Progenitor cell of endocrine pancreas (in vitro differentiated cells): ENCODE data around the gene PON1. TPM values are rescaled to one million over a fixed set of nuclear protein-coding genes. Genes with fewer than 3 reads are reported as not detected.

ENCODE experiments used
- DNase-seq: peaks from one replicate; pipeline ENCODE4 v3.0.0; 2021; ENCODE audit warnings: low spot score; ENCODE audit not compliant: unreplicated experiment
- H3K27ac Mint-ChIP-seq: 2 replicates; pipeline ENCODE4 v1.8.0; 2021; ENCODE audit warnings: mild to moderate bottlenecking, moderate library complexity, mixed read lengths
- H3K27me3 Mint-ChIP-seq: 2 replicates; pipeline ENCODE4 v1.8.0; 2021; ENCODE audit warnings: mixed read lengths
- H3K36me3 Mint-ChIP-seq: 2 replicates; pipeline ENCODE4 v1.8.0; 2022; ENCODE audit warnings: mixed read lengths; ENCODE audit not compliant: insufficient read depth
- H3K4me1 Mint-ChIP-seq: 2 replicates; pipeline ENCODE4 v1.8.0; 2021; ENCODE audit warnings: low read depth, mixed read lengths
- H3K4me3 Mint-ChIP-seq: 2 replicates; pipeline ENCODE4 v1.8.0; 2021; ENCODE audit warnings: low read depth, mild to moderate bottlenecking, moderate library complexity, mixed read lengths
- H3K9me3 Mint-ChIP-seq: 2 replicates; pipeline ENCODE4 v1.8.0; 2021; ENCODE audit warnings: low read depth, mixed read lengths
- total RNA-seq: library from RNA; stranded (reverse); gene quantifications from 2 replicates; pipeline ENCODE4 v1.2.1, GENCODE V29; 2021
- TF ChIP-seq, protein P1 (sequence below): fragments of 200-600 bp; sonication (generic); IDR thresholded peaks from one replicate; pipeline ENCODE4 v1.5.0; 2021; ENCODE audit warnings: antibody characterized with exemption, mild to moderate bottlenecking; ENCODE audit not compliant: unreplicated experiment

Gene PON1
- total RNA-seq, 1 donor from 2014 or later, result 0.91 TPM

DNA sequence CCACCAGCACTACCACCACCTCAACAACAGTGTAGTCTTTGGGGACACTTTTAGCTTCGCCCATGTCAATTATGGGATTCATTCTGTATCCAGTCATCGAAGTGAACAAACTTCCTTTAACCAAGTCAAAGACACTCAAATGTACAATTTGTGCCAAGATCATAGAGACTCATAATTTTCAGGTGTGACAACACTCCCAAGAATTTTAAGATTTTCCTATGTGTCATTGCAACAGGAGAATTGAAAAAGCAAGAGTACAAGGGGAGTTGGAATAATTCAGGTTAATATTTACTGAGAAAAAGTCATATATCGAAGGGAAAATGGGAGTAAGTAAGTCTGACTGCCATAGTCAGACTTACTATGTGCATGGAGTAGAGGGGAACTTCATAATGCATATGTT is 26.2 kb downstream of the PON1 start:
- Mint-ChIP-seq H3K4me3 (no peak overlapping the region), H3K27me3 (no peaks in the 10 kb centered on the region), H3K9me3 (no peaks in the 10 kb centered on the region), H3K27ac (no peak overlapping the region), H3K4me1 (no peaks in the 10 kb centered on the region), H3K36me3 (peaks cover 9% of the 10 kb centered on the region)
- TF ChIP-seq, protein P1, sequence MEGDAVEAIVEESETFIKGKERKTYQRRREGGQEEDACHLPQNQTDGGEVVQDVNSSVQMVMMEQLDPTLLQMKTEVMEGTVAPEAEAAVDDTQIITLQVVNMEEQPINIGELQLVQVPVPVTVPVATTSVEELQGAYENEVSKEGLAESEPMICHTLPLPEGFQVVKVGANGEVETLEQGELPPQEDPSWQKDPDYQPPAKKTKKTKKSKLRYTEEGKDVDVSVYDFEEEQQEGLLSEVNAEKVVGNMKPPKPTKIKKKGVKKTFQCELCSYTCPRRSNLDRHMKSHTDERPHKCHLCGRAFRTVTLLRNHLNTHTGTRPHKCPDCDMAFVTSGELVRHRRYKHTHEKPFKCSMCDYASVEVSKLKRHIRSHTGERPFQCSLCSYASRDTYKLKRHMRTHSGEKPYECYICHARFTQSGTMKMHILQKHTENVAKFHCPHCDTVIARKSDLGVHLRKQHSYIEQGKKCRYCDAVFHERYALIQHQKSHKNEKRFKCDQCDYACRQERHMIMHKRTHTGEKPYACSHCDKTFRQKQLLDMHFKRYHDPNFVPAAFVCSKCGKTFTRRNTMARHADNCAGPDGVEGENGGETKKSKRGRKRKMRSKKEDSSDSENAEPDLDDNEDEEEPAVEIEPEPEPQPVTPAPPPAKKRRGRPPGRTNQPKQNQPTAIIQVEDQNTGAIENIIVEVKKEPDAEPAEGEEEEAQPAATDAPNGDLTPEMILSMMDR, result no peak
- DNase-seq, result no peak

DNA sequence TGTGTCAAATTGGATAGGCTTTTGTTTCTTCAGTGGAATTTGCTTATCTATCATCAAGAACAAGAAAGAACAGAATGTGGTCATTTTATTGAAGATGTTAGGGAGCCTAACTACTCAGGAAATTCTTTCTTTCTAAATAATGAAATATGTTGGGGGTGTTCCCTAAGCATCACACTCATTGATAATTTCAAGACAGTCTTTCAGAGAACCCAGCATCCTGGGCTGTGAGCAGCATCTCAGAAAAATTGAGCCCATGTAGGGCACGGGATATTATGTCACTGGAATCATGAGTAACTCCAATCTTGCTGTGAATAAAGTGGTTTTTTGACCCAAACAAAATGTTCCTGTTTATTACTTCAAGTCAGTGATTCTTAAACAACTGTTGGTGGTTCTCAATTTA is 27.3 kb downstream of the PON1 start:
- Mint-ChIP-seq H3K27ac (no peak overlapping the region), H3K27me3 (no peaks in the 10 kb centered on the region), H3K4me3 (no peak overlapping the region), H3K4me1 (no peaks in the 10 kb centered on the region), H3K9me3 (no peaks in the 10 kb centered on the region), H3K36me3 (peaks cover 10% of the 10 kb centered on the region)
- no peak for DNase-seq
- TF ChIP-seq, protein P1, result no peak

DNA sequence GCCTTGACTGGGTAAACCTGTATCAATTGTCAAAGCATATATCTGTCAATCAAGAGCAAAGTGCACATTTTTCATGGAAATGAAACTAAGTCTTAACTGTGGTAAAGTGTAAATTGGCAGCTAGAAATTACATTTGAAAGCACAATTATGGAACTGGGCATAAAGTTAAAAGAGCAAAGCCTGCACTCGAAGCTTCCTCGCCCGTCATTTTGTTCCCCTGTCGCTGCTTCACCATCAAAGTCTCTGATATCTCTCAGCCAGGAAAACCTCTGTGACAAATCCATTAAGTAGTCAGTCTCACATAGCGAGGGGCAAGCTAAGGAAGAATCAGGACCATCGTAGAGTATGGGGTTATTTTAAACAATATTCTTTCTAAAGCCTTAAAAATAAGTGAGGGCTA is 27.9 kb downstream of the PON1 start:
- Mint-ChIP-seq H3K4me3 (no peak overlapping the region), H3K27me3 (no peaks in the 10 kb centered on the region), H3K9me3 (no peaks in the 10 kb centered on the region), H3K4me1 (no peaks in the 10 kb centered on the region), H3K27ac (no peak overlapping the region), H3K36me3 (peaks cover 11% of the 10 kb centered on the region)
- TF ChIP-seq, protein P1, result no peak
- DNase-seq, result no peak

DNA sequence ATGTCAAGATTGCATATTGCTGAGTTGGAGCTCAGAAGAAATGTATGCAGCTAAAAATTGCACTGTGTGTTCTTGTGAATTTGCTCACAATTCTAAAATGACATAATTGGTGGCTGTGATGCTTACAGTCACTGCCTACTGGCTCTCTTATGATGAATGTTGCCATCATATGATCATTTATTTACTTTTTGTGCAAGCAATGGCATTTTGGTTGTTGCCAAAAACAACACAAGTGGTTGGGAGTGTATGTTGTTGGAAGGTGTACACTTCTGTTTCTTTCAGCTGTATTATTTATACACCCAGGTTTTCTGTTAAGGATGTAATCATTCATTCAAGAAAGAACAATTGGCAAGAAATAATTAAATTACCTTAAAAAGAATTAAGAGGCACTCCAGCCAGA is 28.9 kb downstream of the PON1 start:
- Mint-ChIP-seq H3K4me3 (no peak overlapping the region), H3K27me3 (no peaks in the 10 kb centered on the region), H3K27ac (no peak overlapping the region), H3K4me1 (no peaks in the 10 kb centered on the region), H3K36me3 (peaks cover 15% of the 10 kb centered on the region), H3K9me3 (no peaks in the 10 kb centered on the region)
- TF ChIP-seq, protein P1, result no peak
- no peak for DNase-seq

DNA sequence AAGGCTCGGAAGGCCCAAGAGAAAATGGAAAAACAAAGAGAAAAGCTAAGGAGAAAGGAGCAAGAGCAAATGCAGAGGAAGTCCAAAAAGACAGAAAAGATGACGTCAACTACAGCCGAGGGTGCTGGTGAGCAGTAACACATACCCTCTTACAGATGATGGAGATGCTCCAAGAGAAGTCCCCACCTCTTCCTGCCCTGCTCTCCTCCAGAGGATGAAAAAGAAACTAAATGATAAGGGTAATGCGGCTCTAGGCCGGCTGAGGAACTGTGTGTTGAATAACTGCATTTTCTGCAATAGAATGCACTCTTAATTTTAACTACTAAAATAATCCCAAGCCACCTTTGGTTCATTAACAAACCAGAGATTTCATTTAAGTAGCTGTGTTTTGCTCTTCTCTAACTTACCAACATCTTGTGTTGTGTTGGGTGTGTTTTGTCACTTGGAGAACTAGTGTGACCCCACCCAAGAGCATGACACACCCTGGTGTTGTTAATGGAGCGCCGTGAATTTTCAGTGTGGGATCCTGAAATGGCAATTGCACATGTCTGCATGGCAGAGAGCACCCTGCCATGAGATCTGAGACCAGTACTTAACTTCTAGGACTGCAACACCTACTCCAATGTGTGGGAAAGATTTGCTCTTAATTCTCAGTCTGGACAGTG is 34.0 kb downstream of the PON1 start:
- Mint-ChIP-seq H3K27me3 (no peaks in the 10 kb centered on the region), H3K9me3 (no peaks in the 10 kb centered on the region), H3K27ac (no peak overlapping the region), H3K36me3 (peaks cover 31% of the 10 kb centered on the region), H3K4me1 (peaks cover 16% of the 10 kb centered on the region), H3K4me3 (no peak overlapping the region)
- no peak for DNase-seq
- TF ChIP-seq, protein P1, result no peak
